HEK293 (cell line): ENCODE measurements around the gene MMP15.

ENCODE experiments used
- CTCF ChIA-PET: fragments of 350-600 bp; formaldehyde crosslinking; extraction: SDS; loops from one replicate; lab custom pipeline; 2021; ENCODE audit warnings: antibody characterized with exemption; lab: Yijun Ruan, JAX
- POLR2A ChIA-PET: fragments of 300-600 bp; formaldehyde crosslinking; extraction: SDS; loops from one replicate; lab custom pipeline; 2020; ENCODE audit warnings: antibody characterized with exemption, inconsistent platforms; lab: Yijun Ruan, JAX
- H3K27ac ChIP-seq: fragments of 200-500 bp; sonication (Bioruptor generic); 2 replicates; pipeline ENCODE4 v1.5.1; 2014; ENCODE audit warnings: low read depth, low read length, control low read depth, inconsistent platforms; ENCODE audit errors: extremely low read depth
- H3K36me3 ChIP-seq, 2 experiments: fragments of 200-500 bp in 1 of 2; sonication (Bioruptor generic) in 1 of 2; 1 replicate in 1 of 2; 2 replicates in 1 of 2; pipeline ENCODE4 v1.5.1; 2014 to 2017; ENCODE audit warnings: inconsistent platforms in 2 of 2, low read length in 2 of 2; ENCODE audit not compliant: control insufficient read depth in 2 of 2, insufficient read depth in 1 of 2
- H3K4me1 ChIP-seq: fragments of 200-500 bp; sonication (Bioruptor generic); 2 replicates; pipeline ENCODE4 v1.5.1; 2014; ENCODE audit warnings: mild to moderate bottlenecking, low read length, inconsistent platforms; ENCODE audit not compliant: control insufficient read depth, insufficient read depth
- H3K4me3 ChIP-seq: 2 replicates; pipeline ENCODE4 v1.5.1; 2011; ENCODE audit warnings: low read depth, mild to moderate bottlenecking, control low read depth, low read length, moderate library complexity
- H3K9me3 ChIP-seq: fragments of 200-500 bp; sonication (Bioruptor generic); 2 replicates; pipeline ENCODE4 v1.5.1; 2014; ENCODE audit warnings: low read depth, low read length, inconsistent platforms; ENCODE audit not compliant: control insufficient read depth, insufficient read depth
- BCL11A ChIP-seq: fragments of 450-650 bp; formaldehyde crosslinking; IDR thresholded peaks from 2 replicates; pipeline ENCODE4 v1.5.1; 2016; ENCODE audit warnings: low read depth, missing biosample characterization, missing genetic modification characterization
- BCL11B ChIP-seq: fragments of 450-650 bp; formaldehyde crosslinking; IDR thresholded peaks from 2 replicates; pipeline ENCODE4 v1.5.1; 2016; ENCODE audit warnings: low read depth, missing biosample characterization, missing genetic modification characterization
- FEZF1 ChIP-seq: fragments of 450-650 bp; formaldehyde crosslinking; IDR thresholded peaks from 2 replicates; pipeline ENCODE4 v1.5.1; 2016; ENCODE audit warnings: missing biosample characterization, missing genetic modification characterization
- GLIS1 ChIP-seq: fragments of 450-650 bp; formaldehyde crosslinking; IDR thresholded peaks from 2 replicates; pipeline ENCODE4 v1.5.1; 2016; ENCODE audit warnings: missing biosample characterization, missing genetic modification characterization
- GLIS2 ChIP-seq: fragments of 450-650 bp; formaldehyde crosslinking; IDR thresholded peaks from 2 replicates; pipeline ENCODE4 v1.5.1; 2016; ENCODE audit warnings: missing biosample characterization, missing genetic modification characterization
- KLF10 ChIP-seq: fragments of 450-650 bp; IDR thresholded peaks from 2 replicates; pipeline ENCODE4 v1.5.1; 2018; ENCODE audit warnings: missing biosample characterization, mild to moderate bottlenecking, missing genetic modification characterization
- MYNN ChIP-seq: fragments of 450-650 bp; formaldehyde crosslinking; IDR thresholded peaks from 2 replicates; pipeline ENCODE4 v1.5.1; 2016; ENCODE audit warnings: missing biosample characterization, missing genetic modification characterization, borderline replicate concordance
- OVOL3 ChIP-seq: fragments of 450-650 bp; formaldehyde crosslinking; IDR thresholded peaks from 2 replicates; pipeline ENCODE4 v1.5.1; 2016; ENCODE audit warnings: missing biosample characterization, missing genetic modification characterization
- ZNF112 ChIP-seq: fragments of 450-650 bp; formaldehyde crosslinking; IDR thresholded peaks from 2 replicates; pipeline ENCODE4 v1.5.0; 2017; ENCODE audit warnings: missing biosample characterization, missing genetic modification characterization
- ZNF2 ChIP-seq: fragments of 450-650 bp; formaldehyde crosslinking; IDR thresholded peaks from 2 replicates; pipeline ENCODE4 v1.5.1; 2016; ENCODE audit warnings: missing biosample characterization, missing genetic modification characterization
- ZNF404 ChIP-seq: fragments of 450-650 bp; formaldehyde crosslinking; IDR thresholded peaks from 2 replicates; pipeline ENCODE4 v1.5.1; 2017; ENCODE audit warnings: missing biosample characterization, missing genetic modification characterization
- ZNF416 ChIP-seq: fragments of 450-650 bp; formaldehyde crosslinking; IDR thresholded peaks from 2 replicates; pipeline ENCODE4 v1.5.1; 2016; ENCODE audit warnings: missing biosample characterization, missing genetic modification characterization
- ZNF426 ChIP-seq: fragments of 450-650 bp; formaldehyde crosslinking; IDR thresholded peaks from 2 replicates; pipeline ENCODE4 v1.5.1; 2017; ENCODE audit warnings: missing biosample characterization, missing genetic modification characterization, mild to moderate bottlenecking, inconsistent platforms, moderate library complexity
- ZNF48 ChIP-seq: fragments of 450-650 bp; formaldehyde crosslinking; IDR thresholded peaks from 2 replicates; pipeline ENCODE4 v1.5.1; 2016; ENCODE audit warnings: missing biosample characterization, missing genetic modification characterization
- ZNF623 ChIP-seq: fragments of 450-650 bp; formaldehyde crosslinking; IDR thresholded peaks from 2 replicates; pipeline ENCODE4 v1.5.1; 2016; ENCODE audit warnings: missing biosample characterization, missing genetic modification characterization
- ZNF707 ChIP-seq: fragments of 450-650 bp; formaldehyde crosslinking; IDR thresholded peaks from 2 replicates; pipeline ENCODE4 v1.5.1; 2016; ENCODE audit warnings: missing biosample characterization, missing genetic modification characterization
- ZNF747 ChIP-seq: fragments of 450-650 bp; formaldehyde crosslinking; IDR thresholded peaks from 2 replicates; pipeline ENCODE4 v1.5.1; 2016; ENCODE audit warnings: missing biosample characterization, missing genetic modification characterization
- ZNF785 ChIP-seq: fragments of 450-650 bp; formaldehyde crosslinking; IDR thresholded peaks from 2 replicates; pipeline ENCODE4 v1.5.1; 2016; ENCODE audit warnings: missing biosample characterization, missing genetic modification characterization
- ZNF791 ChIP-seq: fragments of 450-650 bp; formaldehyde crosslinking; IDR thresholded peaks from 2 replicates; pipeline ENCODE4 v1.5.1; 2016; ENCODE audit warnings: missing biosample characterization, missing genetic modification characterization
- TF ChIP-seq, protein P1 (sequence below): fragments of 450-650 bp; formaldehyde crosslinking; IDR thresholded peaks from 2 replicates; pipeline ENCODE4 v1.5.1; 2016; ENCODE audit warnings: missing biosample characterization, missing genetic modification characterization
- TF ChIP-seq, protein P2 (sequence below): fragments of 450-650 bp; formaldehyde crosslinking; IDR thresholded peaks from 2 replicates; pipeline ENCODE4 v1.5.1; 2016; ENCODE audit warnings: missing biosample characterization, missing genetic modification characterization
- TF ChIP-seq, protein P3 (sequence below): fragments of 450-650 bp; formaldehyde crosslinking; IDR thresholded peaks from 2 replicates; pipeline ENCODE4 v1.5.1; 2017; ENCODE audit warnings: missing biosample characterization, missing genetic modification characterization
- TF ChIP-seq, protein P4 (sequence below): fragments of 450-650 bp; formaldehyde crosslinking; IDR thresholded peaks from 2 replicates; pipeline ENCODE4 v1.5.0; 2017; ENCODE audit warnings: missing biosample characterization, missing genetic modification characterization, borderline replicate concordance
- TF ChIP-seq, protein P5 (sequence below): fragments of 450-650 bp; formaldehyde crosslinking; IDR thresholded peaks from 2 replicates; pipeline ENCODE4 v1.5.1; 2016; ENCODE audit warnings: missing biosample characterization, missing genetic modification characterization

Gene MMP15

DNA sequence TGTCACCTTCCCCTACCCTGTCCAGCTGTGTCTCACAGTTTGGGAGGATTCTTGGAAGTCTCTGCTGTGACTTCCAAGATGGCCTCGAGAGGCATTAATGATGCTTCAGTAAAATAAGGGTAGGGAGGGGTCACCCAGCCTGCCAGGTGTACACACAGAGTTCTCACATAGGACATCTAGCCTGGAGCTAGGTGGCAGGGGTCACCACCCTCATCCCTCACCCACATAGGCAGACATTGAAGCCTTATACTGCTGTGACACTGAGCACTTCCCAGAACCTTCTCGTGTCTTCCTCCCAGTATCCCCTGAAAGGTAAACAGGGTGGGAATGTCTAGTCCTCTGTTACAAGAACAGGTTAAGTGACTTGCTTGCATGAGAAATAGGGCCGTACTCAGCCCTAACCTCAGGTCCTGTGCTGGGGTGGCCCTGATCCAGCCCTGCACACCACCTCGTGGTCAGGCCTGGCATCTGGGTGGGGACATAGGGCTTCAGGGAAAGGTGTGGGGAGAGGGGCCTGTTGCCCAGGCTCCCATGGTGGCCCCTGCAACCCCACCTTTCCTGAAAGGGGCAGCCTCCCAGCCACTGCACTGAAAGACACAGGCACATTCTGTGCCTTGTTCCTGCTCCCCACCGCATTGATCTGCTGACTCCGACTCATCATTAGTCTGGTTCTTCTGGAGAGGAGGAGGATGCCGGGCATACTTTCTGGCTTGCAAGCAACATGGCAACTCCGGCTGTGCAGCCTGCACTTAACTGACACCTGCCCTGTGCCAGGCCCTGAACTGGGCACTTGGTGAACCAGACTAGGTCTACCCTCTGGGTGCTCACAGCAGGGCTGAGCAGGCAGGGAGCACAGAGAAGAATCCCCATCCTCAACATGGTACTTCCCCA, 3.6 kb upstream of the MMP15 start:
- Histone ChIP-seq H3K4me1 (peaks cover 16% of the 10 kb centered on the region), H3K9me3 (no peaks in the 10 kb centered on the region), H3K27ac (peak overlapping the region; percentile 24; the same call in 1 of the 2 replicates), H3K4me3 (no peak overlapping the region), H3K36me3 (peaks cover 0 to 39% of the 10 kb centered on the region in 2 experiments; a peak in 2 of 3 replicates)
- ChIA-PET CTCF (interaction anchor here (0.6 to 4.1 kb wide), 6 partner anchors 21 to 324 kb away, joined by 3 to 41 read pairs (median 3); partner anchors contain the start of genes USB1 and ZNF319), POLR2A (interaction anchor here (7.9 kb wide), 1 partner anchor 108 kb away, joined by 51 read pairs; the partner anchor contains the start of gene CFAP20)
- TF ChIP-seq, protein P1, sequence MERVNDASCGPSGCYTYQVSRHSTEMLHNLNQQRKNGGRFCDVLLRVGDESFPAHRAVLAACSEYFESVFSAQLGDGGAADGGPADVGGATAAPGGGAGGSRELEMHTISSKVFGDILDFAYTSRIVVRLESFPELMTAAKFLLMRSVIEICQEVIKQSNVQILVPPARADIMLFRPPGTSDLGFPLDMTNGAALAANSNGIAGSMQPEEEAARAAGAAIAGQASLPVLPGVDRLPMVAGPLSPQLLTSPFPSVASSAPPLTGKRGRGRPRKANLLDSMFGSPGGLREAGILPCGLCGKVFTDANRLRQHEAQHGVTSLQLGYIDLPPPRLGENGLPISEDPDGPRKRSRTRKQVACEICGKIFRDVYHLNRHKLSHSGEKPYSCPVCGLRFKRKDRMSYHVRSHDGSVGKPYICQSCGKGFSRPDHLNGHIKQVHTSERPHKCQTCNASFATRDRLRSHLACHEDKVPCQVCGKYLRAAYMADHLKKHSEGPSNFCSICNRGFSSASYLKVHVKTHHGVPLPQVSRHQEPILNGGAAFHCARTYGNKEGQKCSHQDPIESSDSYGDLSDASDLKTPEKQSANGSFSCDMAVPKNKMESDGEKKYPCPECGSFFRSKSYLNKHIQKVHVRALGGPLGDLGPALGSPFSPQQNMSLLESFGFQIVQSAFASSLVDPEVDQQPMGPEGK (tag by site-specific recombination), result no peak
- TF ChIP-seq ZNF112 (tag by site-specific recombination) (no peak), BCL11B (no peak), ZNF426 (no peak), ZNF707 (tag by site-specific recombination) (no peak), KLF10 (tag by site-specific recombination) (no peak), ZNF48 (tag by site-specific recombination) (no peak), ZNF747 (no peak), OVOL3 (tag by site-specific recombination) (no peak), ZNF2 (tag by site-specific recombination) (no peak), ZNF623 (no peak), BCL11A (no peak), MYNN (tag by site-specific recombination) (no peak), ZNF416 (tag by site-specific recombination) (no peak), ZNF404 (tag by site-specific recombination) (no peak), ZNF785 (no peak)
- TF ChIP-seq, protein P2, sequence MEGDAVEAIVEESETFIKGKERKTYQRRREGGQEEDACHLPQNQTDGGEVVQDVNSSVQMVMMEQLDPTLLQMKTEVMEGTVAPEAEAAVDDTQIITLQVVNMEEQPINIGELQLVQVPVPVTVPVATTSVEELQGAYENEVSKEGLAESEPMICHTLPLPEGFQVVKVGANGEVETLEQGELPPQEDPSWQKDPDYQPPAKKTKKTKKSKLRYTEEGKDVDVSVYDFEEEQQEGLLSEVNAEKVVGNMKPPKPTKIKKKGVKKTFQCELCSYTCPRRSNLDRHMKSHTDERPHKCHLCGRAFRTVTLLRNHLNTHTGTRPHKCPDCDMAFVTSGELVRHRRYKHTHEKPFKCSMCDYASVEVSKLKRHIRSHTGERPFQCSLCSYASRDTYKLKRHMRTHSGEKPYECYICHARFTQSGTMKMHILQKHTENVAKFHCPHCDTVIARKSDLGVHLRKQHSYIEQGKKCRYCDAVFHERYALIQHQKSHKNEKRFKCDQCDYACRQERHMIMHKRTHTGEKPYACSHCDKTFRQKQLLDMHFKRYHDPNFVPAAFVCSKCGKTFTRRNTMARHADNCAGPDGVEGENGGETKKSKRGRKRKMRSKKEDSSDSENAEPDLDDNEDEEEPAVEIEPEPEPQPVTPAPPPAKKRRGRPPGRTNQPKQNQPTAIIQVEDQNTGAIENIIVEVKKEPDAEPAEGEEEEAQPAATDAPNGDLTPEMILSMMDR, result no peak
- TF ChIP-seq, protein P3, sequence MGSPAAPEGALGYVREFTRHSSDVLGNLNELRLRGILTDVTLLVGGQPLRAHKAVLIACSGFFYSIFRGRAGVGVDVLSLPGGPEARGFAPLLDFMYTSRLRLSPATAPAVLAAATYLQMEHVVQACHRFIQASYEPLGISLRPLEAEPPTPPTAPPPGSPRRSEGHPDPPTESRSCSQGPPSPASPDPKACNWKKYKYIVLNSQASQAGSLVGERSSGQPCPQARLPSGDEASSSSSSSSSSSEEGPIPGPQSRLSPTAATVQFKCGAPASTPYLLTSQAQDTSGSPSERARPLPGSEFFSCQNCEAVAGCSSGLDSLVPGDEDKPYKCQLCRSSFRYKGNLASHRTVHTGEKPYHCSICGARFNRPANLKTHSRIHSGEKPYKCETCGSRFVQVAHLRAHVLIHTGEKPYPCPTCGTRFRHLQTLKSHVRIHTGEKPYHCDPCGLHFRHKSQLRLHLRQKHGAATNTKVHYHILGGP (tag by site-specific recombination), result no peak

DNA sequence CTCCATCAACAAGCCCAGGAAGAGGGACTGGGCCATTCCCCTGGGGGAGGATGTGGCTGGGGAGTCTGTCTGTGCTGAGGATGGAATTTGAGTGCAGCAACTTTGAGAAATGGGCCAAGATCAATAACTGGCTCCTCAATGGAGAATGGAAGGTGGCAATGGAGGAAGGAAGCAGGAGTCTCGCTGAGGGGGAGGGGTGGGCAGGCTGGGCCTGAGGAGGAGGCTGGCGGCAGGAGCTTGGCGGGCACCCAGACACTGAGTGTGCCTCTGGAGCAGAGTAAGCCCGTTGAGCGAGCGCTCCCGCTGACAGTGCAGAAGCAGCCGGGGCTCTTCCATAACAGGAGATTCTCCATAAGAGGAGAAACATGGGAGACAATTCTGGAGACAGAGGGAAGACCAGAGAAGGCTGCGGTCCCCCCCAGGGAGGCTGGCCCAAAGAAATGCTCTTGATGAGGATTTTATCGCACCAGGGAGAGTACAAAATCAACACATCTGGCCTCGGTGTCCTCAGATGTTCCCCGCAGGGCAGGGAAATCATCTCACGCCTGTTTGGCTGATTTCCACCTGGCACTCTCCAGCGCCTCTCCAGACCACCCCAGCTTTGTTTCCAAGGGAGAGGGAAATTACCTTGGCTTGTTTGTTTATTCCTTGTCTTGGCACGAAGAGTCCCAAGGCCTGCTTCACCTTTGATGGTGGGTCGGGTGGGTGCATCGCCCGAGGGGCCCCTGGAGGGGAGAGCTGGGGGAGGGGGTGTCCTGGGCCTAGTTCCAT, 2.8 kb upstream of the MMP15 start:
- Histone ChIP-seq H3K36me3 (peaks cover 0 to 30% of the 10 kb centered on the region in 2 experiments; a peak in 2 of 3 replicates), H3K9me3 (no peaks in the 10 kb centered on the region), H3K4me1 (peaks cover 16% of the 10 kb centered on the region), H3K27ac (peak overlapping the region; percentile 54; the same call in 1 of the 2 replicates), H3K4me3 (no peak overlapping the region)
- CTCF ChIA-PET, result interaction anchor here (0.6 to 4.1 kb wide), 7 partner anchors 9 to 566 kb away, joined by 3 to 41 read pairs (median 3); partner anchors contain the start of genes USB1 and ZNF319
- POLR2A ChIA-PET, result interaction anchor here (0.5 to 7.9 kb wide), 6 partner anchors 22 to 172 kb away, joined by 3 to 51 read pairs (median 6); partner anchors contain the start of genes CFAP20 and ZNF319
- peak; percentile 32; the same call in 1 of the 2 replicates for TF ChIP-seq FEZF1 (tag by site-specific recombination)
- TF ChIP-seq, protein P4, sequence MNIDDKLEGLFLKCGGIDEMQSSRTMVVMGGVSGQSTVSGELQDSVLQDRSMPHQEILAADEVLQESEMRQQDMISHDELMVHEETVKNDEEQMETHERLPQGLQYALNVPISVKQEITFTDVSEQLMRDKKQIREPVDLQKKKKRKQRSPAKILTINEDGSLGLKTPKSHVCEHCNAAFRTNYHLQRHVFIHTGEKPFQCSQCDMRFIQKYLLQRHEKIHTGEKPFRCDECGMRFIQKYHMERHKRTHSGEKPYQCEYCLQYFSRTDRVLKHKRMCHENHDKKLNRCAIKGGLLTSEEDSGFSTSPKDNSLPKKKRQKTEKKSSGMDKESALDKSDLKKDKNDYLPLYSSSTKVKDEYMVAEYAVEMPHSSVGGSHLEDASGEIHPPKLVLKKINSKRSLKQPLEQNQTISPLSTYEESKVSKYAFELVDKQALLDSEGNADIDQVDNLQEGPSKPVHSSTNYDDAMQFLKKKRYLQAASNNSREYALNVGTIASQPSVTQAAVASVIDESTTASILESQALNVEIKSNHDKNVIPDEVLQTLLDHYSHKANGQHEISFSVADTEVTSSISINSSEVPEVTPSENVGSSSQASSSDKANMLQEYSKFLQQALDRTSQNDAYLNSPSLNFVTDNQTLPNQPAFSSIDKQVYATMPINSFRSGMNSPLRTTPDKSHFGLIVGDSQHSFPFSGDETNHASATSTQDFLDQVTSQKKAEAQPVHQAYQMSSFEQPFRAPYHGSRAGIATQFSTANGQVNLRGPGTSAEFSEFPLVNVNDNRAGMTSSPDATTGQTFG (tag by site-specific recombination), result no peak
- no peak for TF ChIP-seq GLIS2
- TF ChIP-seq GLIS1 (tag by site-specific recombination), result peak; percentile 98
- no peak for TF ChIP-seq ZNF426
- TF ChIP-seq, protein P5, sequence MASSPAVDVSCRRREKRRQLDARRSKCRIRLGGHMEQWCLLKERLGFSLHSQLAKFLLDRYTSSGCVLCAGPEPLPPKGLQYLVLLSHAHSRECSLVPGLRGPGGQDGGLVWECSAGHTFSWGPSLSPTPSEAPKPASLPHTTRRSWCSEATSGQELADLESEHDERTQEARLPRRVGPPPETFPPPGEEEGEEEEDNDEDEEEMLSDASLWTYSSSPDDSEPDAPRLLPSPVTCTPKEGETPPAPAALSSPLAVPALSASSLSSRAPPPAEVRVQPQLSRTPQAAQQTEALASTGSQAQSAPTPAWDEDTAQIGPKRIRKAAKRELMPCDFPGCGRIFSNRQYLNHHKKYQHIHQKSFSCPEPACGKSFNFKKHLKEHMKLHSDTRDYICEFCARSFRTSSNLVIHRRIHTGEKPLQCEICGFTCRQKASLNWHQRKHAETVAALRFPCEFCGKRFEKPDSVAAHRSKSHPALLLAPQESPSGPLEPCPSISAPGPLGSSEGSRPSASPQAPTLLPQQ (tag by site-specific recombination), result peak; percentile 24; the same call in 1 of the 2 replicates
- no peak for TF ChIP-seq ZNF791 (tag by site-specific recombination)
